Trophoblast cell (in vitro differentiated cells and primary cell): ENCODE measurements around the gene ENTPD8.

Source experiments
- DNase-seq, 2 donors: peaks; one replicate each; pipeline ENCODE4 v3.0.0-alpha.2; 2016
- H2AFZ ChIP-seq: 2 replicates; pipeline ENCODE4 v1.6.1; 2013; ENCODE audit warnings: low read length, moderate library complexity, mild to moderate bottlenecking; ENCODE audit not compliant: insufficient read depth, poor library complexity
- H2AK5ac ChIP-seq: 2 replicates; pipeline ENCODE4 v1.6.1; 2013; ENCODE audit warnings: mild to moderate bottlenecking, low read length
- H2BK120ac ChIP-seq: 2 replicates; pipeline ENCODE4 v1.6.1; 2013; ENCODE audit warnings: low read length, mild to moderate bottlenecking, moderate library complexity; ENCODE audit not compliant: insufficient read depth, poor library complexity
- H2BK12ac ChIP-seq: 2 replicates; pipeline ENCODE4 v1.6.1; 2013; ENCODE audit warnings: mild to moderate bottlenecking, low read length, moderate library complexity
- H2BK5ac ChIP-seq: 2 replicates; pipeline ENCODE4 v1.6.1; 2013; ENCODE audit warnings: low read length, low read depth, moderate library complexity, mild to moderate bottlenecking; ENCODE audit not compliant: poor library complexity
- H3K14ac ChIP-seq: 2 replicates; pipeline ENCODE4 v1.6.1; 2013; ENCODE audit warnings: mild to moderate bottlenecking, low read length
- H3K18ac ChIP-seq: 2 replicates; pipeline ENCODE4 v1.6.1; 2013; ENCODE audit warnings: mild to moderate bottlenecking, low read length
- H3K23ac ChIP-seq: 2 replicates; pipeline ENCODE4 v1.6.1; 2013; ENCODE audit warnings: low read length
- H3K27ac ChIP-seq: 2 replicates; pipeline ENCODE4 v1.5.1; 2013; ENCODE audit warnings: low read depth, mild to moderate bottlenecking, inconsistent platforms, low read length, moderate library complexity
- H3K27me3 ChIP-seq: 2 replicates; pipeline ENCODE4 v1.6.1; 2013; ENCODE audit warnings: inconsistent platforms, mild to moderate bottlenecking, low read length, moderate library complexity; ENCODE audit not compliant: insufficient read depth
- H3K36me3 ChIP-seq, 2 experiments: 1 replicate in 1 of 2; 2 replicates in 1 of 2; pipeline ENCODE4 v1.6.1; 2013; ENCODE audit warnings: low read length in 2 of 2, mild to moderate bottlenecking in 2 of 2, moderate library complexity in 1 of 2; ENCODE audit not compliant: insufficient read depth in 2 of 2, control insufficient read depth in 1 of 2
- H3K4ac ChIP-seq: 2 replicates; pipeline ENCODE4 v1.6.1; 2013; ENCODE audit warnings: low read depth, mild to moderate bottlenecking, low read length, moderate library complexity
- H3K4me1 ChIP-seq, 2 experiments: 1 replicate in 1 of 2; 2 replicates in 1 of 2; pipeline ENCODE4 v1.6.1; 2013; ENCODE audit warnings: low read length in 2 of 2, mild to moderate bottlenecking in 2 of 2, moderate library complexity in 1 of 2; ENCODE audit not compliant: insufficient read depth in 2 of 2, control insufficient read depth in 1 of 2
- H3K4me2 ChIP-seq: 2 replicates; pipeline ENCODE4 v1.6.1; 2013; ENCODE audit warnings: inconsistent platforms, mild to moderate bottlenecking, low read length, moderate library complexity
- H3K4me3 ChIP-seq: 2 replicates; pipeline ENCODE4 v1.5.1; 2013; ENCODE audit warnings: mild to moderate bottlenecking, low read depth, low read length, inconsistent platforms
- H3K79me1 ChIP-seq: one replicate; pipeline ENCODE4 v1.6.1; 2013; ENCODE audit warnings: low read length
- H3K79me2 ChIP-seq: 2 replicates; pipeline ENCODE4 v1.6.1; 2013; ENCODE audit warnings: low read length, mild to moderate bottlenecking; ENCODE audit not compliant: control insufficient read depth, insufficient read depth, poor library complexity
- H3K9ac ChIP-seq: 2 replicates; pipeline ENCODE4 v1.6.1; 2013; ENCODE audit warnings: mild to moderate bottlenecking, low read length
- H3K9me3 ChIP-seq: 2 replicates; pipeline ENCODE4 v1.6.1; 2013; ENCODE audit warnings: low read depth, mild to moderate bottlenecking, control low read depth, inconsistent platforms, low read length; ENCODE audit not compliant: insufficient read depth
- H4K12ac ChIP-seq: 2 replicates; pipeline ENCODE4 v1.6.1; 2013; ENCODE audit warnings: low read depth, mild to moderate bottlenecking, low read length, moderate library complexity
- H4K8ac ChIP-seq: 2 replicates; pipeline ENCODE4 v1.6.1; 2013; ENCODE audit warnings: low read depth, mild to moderate bottlenecking, low read length, moderate library complexity
- H4K91ac ChIP-seq: one replicate; pipeline ENCODE4 v1.6.1; 2013; ENCODE audit warnings: low read depth, mild to moderate bottlenecking, low read length, moderate library complexity
- WGBS: extraction: QIAGEN DNeasy Blood & Tissue Kit; methylation state at CpG from one replicate; pipeline ENCODE4 v1.1.7; 2013; ENCODE audit warnings: missing lambda C conversion rate; ENCODE audit not compliant: insufficient read length, insufficient coverage; ENCODE audit errors: extremely low coverage; 5-methylcytosine and 5-hydroxymethylcytosine counted together

Gene ENTPD8

DNA sequence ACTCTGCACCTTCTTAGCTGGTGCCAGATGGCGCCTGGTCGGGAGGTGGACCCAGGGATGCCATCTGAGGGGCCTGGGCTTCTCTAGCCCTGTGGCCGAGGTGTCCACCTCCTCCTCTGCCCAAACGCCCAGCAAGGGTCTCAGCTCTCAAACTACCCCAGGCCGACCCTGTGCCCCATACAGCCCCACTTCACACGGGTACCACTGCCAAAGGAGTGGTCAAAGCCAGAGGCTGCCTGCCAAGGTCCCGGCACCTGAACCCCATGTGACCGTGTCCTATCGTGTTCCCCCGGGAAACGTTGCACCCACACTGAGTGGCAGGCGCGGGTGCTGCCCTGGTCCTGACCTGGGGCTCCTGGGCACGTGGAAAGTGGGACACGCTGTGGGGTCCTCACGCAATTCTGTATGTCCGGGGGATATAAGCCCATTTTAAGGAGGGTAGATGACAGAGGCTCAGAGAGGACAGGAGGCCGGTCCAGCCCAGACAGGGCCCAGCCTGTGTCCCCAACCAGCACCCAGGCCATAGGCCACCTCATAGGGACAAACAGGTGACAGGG, 1.9 kb downstream of the ENTPD8 start:
- Histone ChIP-seq H3K9ac (no peak overlapping the region), H3K79me1 (no peaks in the 10 kb centered on the region), H3K18ac (no peak overlapping the region), H2BK5ac (no peak overlapping the region), H4K12ac (no peak overlapping the region), H3K36me3 (no peaks in the 10 kb centered on the region), H3K27me3 (no peaks in the 10 kb centered on the region), H3K23ac (no peak overlapping the region), H2AFZ (no peak overlapping the region), H2BK12ac (no peak overlapping the region), H4K8ac (no peak overlapping the region), H3K4me1 (peaks cover 0 to 3% of the 10 kb centered on the region in 2 experiments), H3K4me3 (no peak overlapping the region), H3K4me2 (no peak overlapping the region), H4K91ac (no peak overlapping the region), H3K4ac (no peak overlapping the region), H3K79me2 (no peaks in the 10 kb centered on the region), H3K9me3 (no peaks in the 10 kb centered on the region), H3K27ac (no peak overlapping the region), H2AK5ac (no peak overlapping the region), H2BK120ac (no peak overlapping the region), H3K14ac (no peak overlapping the region)
- WGBS = no CpG with 5 or more reads among the region's 18 CpGs
- DNase-seq = no peak

- Histone ChIP-seq H3K4me3 (no peak overlapping the region), H3K9ac (no peak overlapping the region), H3K23ac (no peak overlapping the region), H4K12ac (no peak overlapping the region), H2BK120ac (no peak overlapping the region), H3K27ac (no peak overlapping the region), H3K9me3 (no peaks in the 10 kb centered on the region), H2AFZ (no peak overlapping the region), H3K79me2 (no peaks in the 10 kb centered on the region), H3K79me1 (no peaks in the 10 kb centered on the region), H3K4me2 (no peak overlapping the region), H2AK5ac (no peak overlapping the region), H3K14ac (no peak overlapping the region), H3K4me1 (peaks cover 0 to 3% of the 10 kb centered on the region in 2 experiments), H4K8ac (no peak overlapping the region), H3K36me3 (no peaks in the 10 kb centered on the region), H2BK12ac (no peak overlapping the region), H2BK5ac (no peak overlapping the region), H3K4ac (no peak overlapping the region), H3K18ac (no peak overlapping the region), H4K91ac (no peak overlapping the region), H3K27me3 (no peaks in the 10 kb centered on the region)
- no CpG with 5 or more reads among the region's 22 CpGs for WGBS
- no peak for DNase-seq
Measured at GRCh38 chr9:137438591-137439157, 2.5 kb downstream of the ENTPD8 start.

GRCh38 chr9:137437691-137438590, 3.2 kb downstream of the ENTPD8 start:
- DNase-seq = no peak
- H4K8ac ChIP-seq = no peak overlapping the region
- no peak overlapping the region for H2AFZ ChIP-seq
- no peak overlapping the region for H3K9ac ChIP-seq
- H3K27ac ChIP-seq = no peak overlapping the region
- H3K14ac ChIP-seq = no peak overlapping the region
- no peaks in the 10 kb centered on the region for H3K9me3 ChIP-seq
- H3K79me1 ChIP-seq = no peaks in the 10 kb centered on the region
- H3K4me2 ChIP-seq = no peak overlapping the region
- WGBS = no CpG with 5 or more reads among the region's 40 CpGs
- no peak overlapping the region for H2BK5ac ChIP-seq
- no peak overlapping the region for H2AK5ac ChIP-seq
- H2BK12ac ChIP-seq = no peak overlapping the region
- H2BK120ac ChIP-seq = no peak overlapping the region
- no peak overlapping the region for H3K4ac ChIP-seq
- no peak overlapping the region for H3K18ac ChIP-seq
- no peak overlapping the region for H3K4me3 ChIP-seq
- no peak overlapping the region for H4K12ac ChIP-seq
- H3K27me3 ChIP-seq = no peaks in the 10 kb centered on the region
- no peaks in the 10 kb centered on the region for H3K79me2 ChIP-seq
- H3K36me3 ChIP-seq = no peaks in the 10 kb centered on the region
- peaks cover 0 to 3% of the 10 kb centered on the region in 2 experiments for H3K4me1 ChIP-seq
- H3K23ac ChIP-seq = no peak overlapping the region
- H4K91ac ChIP-seq = no peak overlapping the region

DNA sequence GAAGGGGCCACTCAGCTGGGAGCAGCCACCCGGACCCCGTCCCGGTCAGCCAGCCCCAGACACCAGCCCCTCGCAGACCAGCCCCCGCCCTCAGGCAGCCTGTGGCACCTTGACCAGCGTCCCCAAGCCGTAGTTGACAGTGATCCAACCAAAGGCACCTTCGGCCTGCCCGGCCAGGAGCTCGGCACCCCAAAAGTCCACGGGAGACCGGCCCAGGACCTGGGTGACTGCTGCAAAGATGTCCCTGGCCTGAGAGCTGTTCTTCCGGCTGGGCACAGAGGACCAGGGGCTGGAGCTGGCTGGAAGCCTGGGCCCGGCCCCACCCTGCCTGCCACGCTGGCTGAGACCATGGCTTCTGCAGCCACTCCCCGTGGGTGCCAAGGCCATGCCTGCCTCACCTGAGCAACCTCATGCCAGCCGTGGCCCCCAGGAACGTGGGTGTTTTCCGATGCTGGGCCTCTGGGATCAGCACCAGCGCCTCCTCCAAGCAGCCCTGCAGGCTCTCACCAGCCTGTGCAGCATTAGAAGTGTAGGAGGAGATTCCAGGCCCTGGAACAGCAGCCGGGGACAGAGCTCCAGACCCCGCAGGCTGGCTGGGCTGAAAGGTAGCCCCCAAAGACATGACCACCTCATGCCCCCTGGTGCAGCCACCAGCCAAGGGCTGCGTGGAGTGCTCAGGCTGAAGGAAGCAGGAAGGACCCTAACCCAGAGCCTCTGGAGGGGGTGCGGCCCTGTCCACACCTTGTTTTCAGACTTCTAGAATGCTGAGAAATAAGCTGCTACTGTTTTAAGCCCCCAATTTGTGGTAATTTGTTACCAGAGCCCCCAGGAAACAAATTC, 4.2 kb downstream of the ENTPD8 start:
- H3K4me3 ChIP-seq = no peak overlapping the region
- no peak overlapping the region for H3K4ac ChIP-seq
- no peaks in the 10 kb centered on the region for H3K9me3 ChIP-seq
- peaks cover 0 to 3% of the 10 kb centered on the region in 2 experiments for H3K4me1 ChIP-seq
- H4K91ac ChIP-seq = no peak overlapping the region
- H3K27me3 ChIP-seq = no peaks in the 10 kb centered on the region
- no peak overlapping the region for H2AK5ac ChIP-seq
- H4K8ac ChIP-seq = no peak overlapping the region
- no peak overlapping the region for H3K9ac ChIP-seq
- no peak overlapping the region for H3K14ac ChIP-seq
- no CpG with 5 or more reads among the region's 24 CpGs for WGBS
- no peak overlapping the region for H3K23ac ChIP-seq
- H2BK12ac ChIP-seq = no peak overlapping the region
- H3K79me1 ChIP-seq = no peaks in the 10 kb centered on the region
- H2BK5ac ChIP-seq = no peak overlapping the region
- no peak overlapping the region for H2AFZ ChIP-seq
- no peak overlapping the region for H3K27ac ChIP-seq
- no peak overlapping the region for H4K12ac ChIP-seq
- no peaks in the 10 kb centered on the region for H3K79me2 ChIP-seq
- no peak for DNase-seq
- no peaks in the 10 kb centered on the region for H3K36me3 ChIP-seq
- H3K18ac ChIP-seq = no peak overlapping the region
- H3K4me2 ChIP-seq = no peak overlapping the region
- no peak overlapping the region for H2BK120ac ChIP-seq
